KMS-11 (cell line): ENCODE data around the gene AACS.

Experiments
- H2AFZ ChIP-seq: fragments of 200-600 bp; sonication (generic); 2 replicates; pipeline ENCODE4 v1.6.1; 2016; ENCODE audit warnings: antibody characterized with exemption, mixed run types, low read depth
- H3K27ac ChIP-seq: fragments of 200-600 bp; sonication (generic); 2 replicates; pipeline ENCODE4 v1.6.1; 2016; ENCODE audit warnings: mild to moderate bottlenecking, mixed run types
- H3K27me3 ChIP-seq: fragments of 200-600 bp; sonication (generic); 2 replicates; pipeline ENCODE4 v1.6.1; 2017; ENCODE audit warnings: mild to moderate bottlenecking, low read depth, mixed run types, moderate library complexity; ENCODE audit not compliant: insufficient read depth
- H3K36me3 ChIP-seq: fragments of 200-600 bp; sonication (generic); 2 replicates; pipeline ENCODE4 v1.6.1; 2017; ENCODE audit warnings: mild to moderate bottlenecking, mixed run types; ENCODE audit not compliant: insufficient read depth
- H3K4me1 ChIP-seq: fragments of 200-600 bp; sonication (generic); 2 replicates; pipeline ENCODE4 v1.6.1; 2016; ENCODE audit warnings: mild to moderate bottlenecking, low read depth, mixed run types; ENCODE audit not compliant: poor library complexity, severe bottlenecking
- H3K4me2 ChIP-seq: fragments of 200-600 bp; sonication (generic); 2 replicates; pipeline ENCODE4 v1.7.0; 2016; ENCODE audit warnings: mild to moderate bottlenecking, mixed run types
- H3K4me3 ChIP-seq: fragments of 200-600 bp; sonication (generic); IDR thresholded peaks from 2 replicates; pipeline ENCODE4 v1.6.1; 2017; ENCODE audit warnings: low read depth, low read length, mixed read lengths; ENCODE audit not compliant: insufficient read depth
- H3K79me2 ChIP-seq: fragments of 200-600 bp; sonication (generic); 2 replicates; pipeline ENCODE4 v1.6.1; 2016; ENCODE audit warnings: low read depth, mixed run types; ENCODE audit not compliant: insufficient read depth
- H3K9ac ChIP-seq: fragments of 200-600 bp; sonication (generic); 2 replicates; pipeline ENCODE4 v1.6.1; 2016; ENCODE audit warnings: mild to moderate bottlenecking, mixed run types
- H4K20me1 ChIP-seq: fragments of 200-600 bp; sonication (generic); 2 replicates; pipeline ENCODE4 v1.6.1; 2016; ENCODE audit warnings: mild to moderate bottlenecking, mixed run types; ENCODE audit not compliant: insufficient read depth
- TF ChIP-seq, protein P1 (sequence below): fragments of 200-600 bp; sonication (generic); conservative IDR thresholded peaks from 2 replicates; pipeline ENCODE4 v1.6.1; 2017; ENCODE audit warnings: low read depth, mild to moderate bottlenecking, antibody characterized with exemption, low read length, moderate library complexity, mixed read lengths

Gene AACS

DNA sequence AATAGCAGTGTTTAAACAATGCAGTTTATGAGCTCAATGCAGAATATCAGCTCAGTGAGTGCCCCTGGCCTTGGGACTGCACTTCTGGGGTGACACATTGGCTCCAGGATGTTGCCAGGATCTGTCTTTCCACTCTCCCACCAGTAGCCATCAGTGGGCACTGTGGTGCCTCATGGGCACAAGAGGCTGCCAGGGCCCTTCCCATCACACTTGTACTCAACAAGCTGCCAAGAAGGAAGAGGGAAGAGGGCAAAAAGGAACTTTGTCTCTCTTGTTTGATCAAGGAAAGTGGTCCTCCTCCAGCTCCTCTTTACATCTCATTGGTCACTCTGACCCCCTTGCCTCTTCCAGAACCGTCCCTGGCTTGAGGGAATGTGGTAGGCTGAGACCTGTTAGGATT is 115.9 kb downstream of the AACS start:
- TF ChIP-seq, protein P1, sequence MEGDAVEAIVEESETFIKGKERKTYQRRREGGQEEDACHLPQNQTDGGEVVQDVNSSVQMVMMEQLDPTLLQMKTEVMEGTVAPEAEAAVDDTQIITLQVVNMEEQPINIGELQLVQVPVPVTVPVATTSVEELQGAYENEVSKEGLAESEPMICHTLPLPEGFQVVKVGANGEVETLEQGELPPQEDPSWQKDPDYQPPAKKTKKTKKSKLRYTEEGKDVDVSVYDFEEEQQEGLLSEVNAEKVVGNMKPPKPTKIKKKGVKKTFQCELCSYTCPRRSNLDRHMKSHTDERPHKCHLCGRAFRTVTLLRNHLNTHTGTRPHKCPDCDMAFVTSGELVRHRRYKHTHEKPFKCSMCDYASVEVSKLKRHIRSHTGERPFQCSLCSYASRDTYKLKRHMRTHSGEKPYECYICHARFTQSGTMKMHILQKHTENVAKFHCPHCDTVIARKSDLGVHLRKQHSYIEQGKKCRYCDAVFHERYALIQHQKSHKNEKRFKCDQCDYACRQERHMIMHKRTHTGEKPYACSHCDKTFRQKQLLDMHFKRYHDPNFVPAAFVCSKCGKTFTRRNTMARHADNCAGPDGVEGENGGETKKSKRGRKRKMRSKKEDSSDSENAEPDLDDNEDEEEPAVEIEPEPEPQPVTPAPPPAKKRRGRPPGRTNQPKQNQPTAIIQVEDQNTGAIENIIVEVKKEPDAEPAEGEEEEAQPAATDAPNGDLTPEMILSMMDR, result no peak
- no peak overlapping the region for H3K9ac ChIP-seq
- no peaks in the 10 kb centered on the region for H4K20me1 ChIP-seq
- H3K4me3 ChIP-seq, result no peak overlapping the region
- no peaks in the 10 kb centered on the region for H3K27me3 ChIP-seq
- H3K4me2 ChIP-seq, result no peak overlapping the region
- no peaks in the 10 kb centered on the region for H3K4me1 ChIP-seq
- no peak overlapping the region for H2AFZ ChIP-seq
- H3K27ac ChIP-seq, result no peak overlapping the region
- no peaks in the 10 kb centered on the region for H3K36me3 ChIP-seq
- H3K79me2 ChIP-seq, result no peaks in the 10 kb centered on the region

DNA sequence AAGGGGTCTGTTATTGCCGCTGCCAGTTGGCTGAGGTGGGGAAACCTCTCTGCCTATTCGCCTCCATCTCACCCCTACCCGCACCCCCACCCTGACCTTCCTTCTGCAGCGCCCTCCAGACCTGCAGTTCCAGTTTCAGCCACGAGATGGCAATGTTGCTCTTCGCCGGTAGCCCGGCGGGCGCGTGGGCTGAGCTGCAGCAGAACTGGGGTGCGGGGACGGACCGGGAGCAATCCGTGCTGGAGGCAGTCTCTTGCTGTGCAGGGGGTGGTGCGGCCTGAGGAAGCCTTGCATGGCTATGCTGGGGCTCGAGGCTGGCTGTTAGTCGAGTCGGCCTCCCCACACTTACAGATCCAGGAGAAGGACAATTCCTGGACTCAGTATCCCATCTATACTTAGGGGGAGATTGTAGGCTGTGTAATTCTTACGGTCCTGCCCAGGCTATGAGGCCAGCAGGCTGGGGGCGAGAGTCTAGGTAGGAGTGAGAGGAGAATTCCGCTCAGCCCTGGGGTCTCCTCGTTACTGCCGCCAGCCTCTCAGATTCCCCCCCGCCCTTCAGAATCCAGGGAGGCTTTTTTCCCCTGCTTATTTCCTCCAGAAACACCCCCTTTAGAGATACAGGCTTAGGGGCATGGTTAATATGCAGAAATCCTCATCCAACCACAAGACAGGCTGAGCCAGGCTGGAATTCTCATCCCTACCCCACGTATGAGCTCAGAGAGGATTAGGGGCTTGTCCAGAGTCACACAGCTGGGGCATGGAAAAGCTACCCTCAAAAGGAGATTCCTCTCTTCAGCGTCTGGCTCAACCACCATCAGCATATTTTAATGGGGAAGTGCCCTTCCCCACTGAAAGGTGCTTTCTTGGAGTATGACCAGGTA is 118.2 kb downstream of the AACS start:
- Histone ChIP-seq H4K20me1 (no peaks in the 10 kb centered on the region), H3K4me3 (no peak overlapping the region), H3K27me3 (no peaks in the 10 kb centered on the region), H3K79me2 (no peaks in the 10 kb centered on the region), H3K36me3 (no peaks in the 10 kb centered on the region), H3K9ac (no peak overlapping the region), H3K27ac (no peak overlapping the region), H3K4me1 (no peaks in the 10 kb centered on the region), H2AFZ (peak overlapping the region; percentile 57; the same call in 1 of the 2 replicates), H3K4me2 (peak overlapping the region; percentile 33; the same call in 1 of the 2 replicates)
- TF ChIP-seq, protein P1, result peak; percentile 82

DNA sequence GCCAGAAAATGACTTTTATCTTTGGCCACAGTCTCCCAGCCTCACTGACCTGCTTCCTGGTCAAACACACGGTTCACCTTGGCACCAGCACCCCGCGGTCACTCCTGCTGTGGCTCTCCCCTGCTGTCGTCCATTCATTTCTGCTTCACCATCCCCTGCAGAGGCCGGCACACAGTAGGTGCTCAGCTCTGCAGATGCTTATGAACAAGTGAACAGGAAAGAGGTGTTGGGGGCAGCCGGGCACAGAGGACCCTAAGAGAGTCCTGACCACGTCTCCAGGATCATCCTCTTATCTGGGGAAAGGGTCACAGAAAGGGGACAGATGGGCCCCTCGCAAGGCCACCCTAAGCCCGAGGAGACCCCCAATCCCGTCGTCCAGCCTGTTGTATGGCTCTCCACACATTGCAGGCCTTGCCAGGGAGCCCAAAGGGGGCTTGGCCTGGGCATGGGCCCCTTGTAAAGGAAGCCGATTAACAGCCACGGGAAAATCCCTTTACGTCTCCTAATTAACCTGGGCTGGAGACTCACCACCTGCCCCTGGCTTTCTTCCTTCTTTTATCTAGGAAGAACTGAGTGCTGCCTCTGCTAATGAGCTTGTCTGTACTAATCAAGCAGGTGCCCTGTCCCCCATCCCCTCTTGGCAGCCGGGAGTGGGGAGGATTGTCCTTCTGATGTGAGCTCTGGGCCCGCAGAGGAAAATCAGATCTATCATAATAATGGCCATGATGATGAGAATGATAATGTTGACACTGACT is 119.2 kb downstream of the AACS start:
- Histone ChIP-seq H3K4me2 (no peak overlapping the region), H3K27ac (no peak overlapping the region), H3K79me2 (no peaks in the 10 kb centered on the region), H3K4me3 (no peak overlapping the region), H2AFZ (no peak overlapping the region), H3K36me3 (no peaks in the 10 kb centered on the region), H3K9ac (no peak overlapping the region), H3K27me3 (no peaks in the 10 kb centered on the region), H3K4me1 (no peaks in the 10 kb centered on the region), H4K20me1 (no peaks in the 10 kb centered on the region)
- TF ChIP-seq, protein P1, result no peak

DNA sequence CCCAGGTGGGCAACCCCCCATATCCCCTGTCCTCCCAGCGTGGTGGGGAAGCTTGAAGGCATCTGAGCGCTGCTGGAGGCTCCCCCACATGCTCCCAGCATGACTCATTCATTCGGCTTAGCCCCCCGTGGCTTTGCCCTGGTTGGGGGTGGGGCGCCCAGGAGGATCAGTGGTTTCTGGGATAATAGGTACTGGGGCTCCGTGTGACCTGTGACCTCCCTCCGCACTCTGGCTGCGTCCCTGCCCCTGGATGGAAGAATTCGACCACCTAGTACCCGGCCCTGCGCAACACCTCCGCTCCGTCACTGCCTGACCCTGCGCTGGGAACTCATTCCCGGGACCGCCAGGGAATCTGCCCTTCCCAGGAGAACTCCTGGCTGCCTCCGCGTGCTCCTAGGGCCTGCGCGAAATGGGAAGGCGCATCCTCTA is 120.1 kb downstream of the AACS start:
- TF ChIP-seq, protein P1, result no peak
- Histone ChIP-seq H3K4me3 (no peak overlapping the region), H3K36me3 (no peaks in the 10 kb centered on the region), H3K79me2 (no peaks in the 10 kb centered on the region), H3K9ac (no peak overlapping the region), H4K20me1 (no peaks in the 10 kb centered on the region), H2AFZ (no peak overlapping the region; the same call in 1 of the 2 replicates), H3K27ac (no peak overlapping the region), H3K4me2 (no peak overlapping the region), H3K4me1 (no peaks in the 10 kb centered on the region), H3K27me3 (no peaks in the 10 kb centered on the region)
